ENCODE data around the gene ZC3H14.

DNA sequence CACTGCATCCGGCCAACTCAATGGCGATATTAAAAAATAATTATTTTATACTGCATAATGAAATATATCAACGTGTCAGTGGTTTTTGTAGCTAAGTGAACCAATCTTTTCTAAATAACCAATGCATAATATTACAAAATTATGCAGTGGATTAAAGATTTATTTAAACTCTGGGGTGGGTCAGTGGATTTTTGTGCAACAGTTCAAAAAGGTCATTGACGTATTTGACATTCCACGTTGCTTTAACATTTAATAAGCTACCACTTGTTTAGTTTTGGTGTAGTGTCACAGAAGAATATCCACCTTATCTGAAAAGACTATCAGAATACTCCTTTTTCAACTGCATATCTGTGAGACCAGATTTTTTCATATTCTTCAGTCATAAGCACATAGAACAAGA, 2.6 kb downstream of the ZC3H14 start:
- TF ChIP-seq BACH1 (IDR thresholded peaks at IDR 0.05; ENCODE audit: borderline replicate concordance) (no peak), RELA (IDR thresholded peaks at IDR 0.05; ENCODE audit: borderline replicate concordance, partially characterized antibody) (no peak), EZH2 (IDR thresholded peaks at IDR 0.05; ENCODE audit: borderline replicate concordance, control insufficient read depth, low read depth, low read length) (no peak), NRF1 (conservative IDR thresholded peaks at IDR 0.05; ENCODE audit: low read depth, low read length) (no peak), GABPA (IDR thresholded peaks at IDR 0.05; ENCODE audit: low read depth) (no peak), BHLHE40 (IDR thresholded peaks at IDR 0.05; ENCODE audit: borderline replicate concordance in 1 of 2, low read depth in 2 of 2, low read length in 1 of 2) (no peak)
- TF ChIP-seq, protein P1, sequence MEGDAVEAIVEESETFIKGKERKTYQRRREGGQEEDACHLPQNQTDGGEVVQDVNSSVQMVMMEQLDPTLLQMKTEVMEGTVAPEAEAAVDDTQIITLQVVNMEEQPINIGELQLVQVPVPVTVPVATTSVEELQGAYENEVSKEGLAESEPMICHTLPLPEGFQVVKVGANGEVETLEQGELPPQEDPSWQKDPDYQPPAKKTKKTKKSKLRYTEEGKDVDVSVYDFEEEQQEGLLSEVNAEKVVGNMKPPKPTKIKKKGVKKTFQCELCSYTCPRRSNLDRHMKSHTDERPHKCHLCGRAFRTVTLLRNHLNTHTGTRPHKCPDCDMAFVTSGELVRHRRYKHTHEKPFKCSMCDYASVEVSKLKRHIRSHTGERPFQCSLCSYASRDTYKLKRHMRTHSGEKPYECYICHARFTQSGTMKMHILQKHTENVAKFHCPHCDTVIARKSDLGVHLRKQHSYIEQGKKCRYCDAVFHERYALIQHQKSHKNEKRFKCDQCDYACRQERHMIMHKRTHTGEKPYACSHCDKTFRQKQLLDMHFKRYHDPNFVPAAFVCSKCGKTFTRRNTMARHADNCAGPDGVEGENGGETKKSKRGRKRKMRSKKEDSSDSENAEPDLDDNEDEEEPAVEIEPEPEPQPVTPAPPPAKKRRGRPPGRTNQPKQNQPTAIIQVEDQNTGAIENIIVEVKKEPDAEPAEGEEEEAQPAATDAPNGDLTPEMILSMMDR (IDR thresholded peaks at IDR 0.05 in 2 of 3, conservative IDR thresholded peaks at IDR 0.05 in 1 of 3; ENCODE audit: control insufficient read depth in 2 of 3, extremely low read depth in 1 of 3, insufficient read depth in 1 of 3, low read depth in 3 of 3, low read length in 3 of 3) = no peak
- TF ChIP-seq, protein P2, sequence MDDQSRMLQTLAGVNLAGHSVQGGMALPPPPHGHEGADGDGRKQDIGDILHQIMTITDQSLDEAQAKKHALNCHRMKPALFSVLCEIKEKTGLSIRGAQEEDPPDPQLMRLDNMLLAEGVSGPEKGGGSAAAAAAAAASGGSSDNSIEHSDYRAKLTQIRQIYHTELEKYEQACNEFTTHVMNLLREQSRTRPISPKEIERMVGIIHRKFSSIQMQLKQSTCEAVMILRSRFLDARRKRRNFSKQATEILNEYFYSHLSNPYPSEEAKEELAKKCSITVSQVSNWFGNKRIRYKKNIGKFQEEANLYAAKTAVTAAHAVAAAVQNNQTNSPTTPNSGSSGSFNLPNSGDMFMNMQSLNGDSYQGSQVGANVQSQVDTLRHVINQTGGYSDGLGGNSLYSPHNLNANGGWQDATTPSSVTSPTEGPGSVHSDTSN (IDR thresholded peaks at IDR 0.05; ENCODE audit: insufficient replicate concordance, low read depth, low read length) = no peak
- TF ChIP-seq, protein P3, sequence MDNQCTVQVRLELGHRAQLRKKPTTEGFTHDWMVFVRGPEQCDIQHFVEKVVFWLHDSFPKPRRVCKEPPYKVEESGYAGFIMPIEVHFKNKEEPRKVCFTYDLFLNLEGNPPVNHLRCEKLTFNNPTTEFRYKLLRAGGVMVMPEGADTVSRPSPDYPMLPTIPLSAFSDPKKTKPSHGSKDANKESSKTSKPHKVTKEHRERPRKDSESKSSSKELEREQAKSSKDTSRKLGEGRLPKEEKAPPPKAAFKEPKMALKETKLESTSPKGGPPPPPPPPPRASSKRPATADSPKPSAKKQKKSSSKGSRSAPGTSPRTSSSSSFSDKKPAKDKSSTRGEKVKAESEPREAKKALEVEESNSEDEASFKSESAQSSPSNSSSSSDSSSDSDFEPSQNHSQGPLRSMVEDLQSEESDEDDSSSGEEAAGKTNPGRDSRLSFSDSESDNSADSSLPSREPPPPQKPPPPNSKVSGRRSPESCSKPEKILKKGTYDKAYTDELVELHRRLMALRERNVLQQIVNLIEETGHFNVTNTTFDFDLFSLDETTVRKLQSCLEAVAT (IDR thresholded peaks at IDR 0.05) = no peak

Data from GM12878 (cell line).